NB4 (cell line): ENCODE results near the gene C2orf92.

ENCODE experiments used
- MYC ChIP-seq: IDR thresholded peaks from 2 replicates; pipeline ENCODE4 v1.6.1; 2011; ENCODE audit warnings: low read depth, low read length
- POLR2A ChIP-seq: IDR thresholded peaks from 2 replicates; pipeline ENCODE4 v1.6.1; 2011; ENCODE audit warnings: mild to moderate bottlenecking; ENCODE audit not compliant: insufficient read length; ENCODE audit errors: extremely low read depth
- TF ChIP-seq, protein P1 (sequence below): IDR thresholded peaks from one replicate; pipeline ENCODE4 v1.5.1; 2012; ENCODE audit warnings: low read depth, low read length
- TF ChIP-seq, protein P2 (sequence below): IDR thresholded peaks from 2 replicates; pipeline ENCODE4 v1.6.1; 2011; ENCODE audit warnings: low read depth, low read length

DNA sequence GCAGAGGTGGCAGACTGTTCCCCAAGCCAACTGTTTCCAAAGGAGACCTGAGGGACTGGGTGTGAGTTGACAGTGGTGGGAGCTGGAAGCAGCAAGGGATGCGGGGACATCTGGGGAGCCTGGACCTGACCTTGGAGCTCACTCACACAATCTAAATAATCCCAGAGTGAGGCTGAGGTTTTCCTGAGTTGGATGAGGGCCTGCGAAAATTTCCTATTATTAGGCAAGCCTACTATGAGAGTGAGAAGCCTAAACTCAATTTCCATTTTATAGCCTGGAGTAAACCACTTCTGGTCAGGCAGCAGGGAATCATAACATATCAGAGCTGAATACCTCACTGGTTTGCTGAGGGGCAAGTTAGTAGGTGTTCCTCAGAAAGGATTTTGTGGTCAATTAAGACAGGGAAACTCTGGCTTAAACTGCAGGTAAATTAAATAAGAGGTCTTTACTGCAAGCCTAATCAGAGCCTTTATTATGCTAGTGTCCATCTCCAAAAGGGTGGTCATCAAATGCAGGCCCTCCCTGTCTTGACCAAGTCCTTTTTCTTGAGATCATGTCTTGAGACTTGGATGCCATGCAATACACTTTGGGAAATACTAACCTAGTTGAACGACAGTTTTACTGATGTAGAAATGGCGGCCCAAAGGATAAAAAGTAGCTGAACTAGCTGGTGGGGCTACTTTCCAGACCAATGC is 25.3 kb upstream of the C2orf92 start:
- TF ChIP-seq, protein P1, sequence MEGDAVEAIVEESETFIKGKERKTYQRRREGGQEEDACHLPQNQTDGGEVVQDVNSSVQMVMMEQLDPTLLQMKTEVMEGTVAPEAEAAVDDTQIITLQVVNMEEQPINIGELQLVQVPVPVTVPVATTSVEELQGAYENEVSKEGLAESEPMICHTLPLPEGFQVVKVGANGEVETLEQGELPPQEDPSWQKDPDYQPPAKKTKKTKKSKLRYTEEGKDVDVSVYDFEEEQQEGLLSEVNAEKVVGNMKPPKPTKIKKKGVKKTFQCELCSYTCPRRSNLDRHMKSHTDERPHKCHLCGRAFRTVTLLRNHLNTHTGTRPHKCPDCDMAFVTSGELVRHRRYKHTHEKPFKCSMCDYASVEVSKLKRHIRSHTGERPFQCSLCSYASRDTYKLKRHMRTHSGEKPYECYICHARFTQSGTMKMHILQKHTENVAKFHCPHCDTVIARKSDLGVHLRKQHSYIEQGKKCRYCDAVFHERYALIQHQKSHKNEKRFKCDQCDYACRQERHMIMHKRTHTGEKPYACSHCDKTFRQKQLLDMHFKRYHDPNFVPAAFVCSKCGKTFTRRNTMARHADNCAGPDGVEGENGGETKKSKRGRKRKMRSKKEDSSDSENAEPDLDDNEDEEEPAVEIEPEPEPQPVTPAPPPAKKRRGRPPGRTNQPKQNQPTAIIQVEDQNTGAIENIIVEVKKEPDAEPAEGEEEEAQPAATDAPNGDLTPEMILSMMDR, result no peak
- no peak for TF ChIP-seq POLR2A
- TF ChIP-seq, protein P2, sequence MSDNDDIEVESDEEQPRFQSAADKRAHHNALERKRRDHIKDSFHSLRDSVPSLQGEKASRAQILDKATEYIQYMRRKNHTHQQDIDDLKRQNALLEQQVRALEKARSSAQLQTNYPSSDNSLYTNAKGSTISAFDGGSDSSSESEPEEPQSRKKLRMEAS, result no peak
- TF ChIP-seq MYC, result no peak
